GM12878 (cell line): ENCODE measurements around the gene MMRN2. TPM values are rescaled to one million over a fixed set of nuclear protein-coding genes. Genes with fewer than 3 reads are reported as not detected.

ENCODE experiments used
- ATAC-seq: fragments of 200-7000 bp; cut with Tn5 transposase; 3 replicates; pipeline ENCODE4 v1.9.1; 2020; ENCODE audit warnings: mild to moderate bottlenecking, moderate library complexity
- Bru-seq: library from RNA; stranded (reverse); fragments of 400-500 nt; gene quantifications from one replicate; lab custom pipeline; 2021; lab: Mats Ljungman, UMichigan
- BruChase-seq, 2 experiments: library from RNA; stranded (reverse); fragments of 400-500 nt; gene quantifications; one replicate each; lab custom pipeline; 2021; lab: Mats Ljungman, UMichigan
- BruUV-seq: library from RNA; stranded (reverse); fragments of 400-500 nt; replicated peaks from 2 replicates; lab custom pipeline; 2021; lab: Mats Ljungman, UMichigan
- CTCF ChIA-PET: fragments of 300-600 bp; sonication (Branson Sonifier 250); formaldehyde crosslinking; extraction: SDS; loops from one replicate; lab custom pipeline; 2021; ENCODE audit warnings: inconsistent platforms; lab: Yijun Ruan, JAX
- POLR2A ChIA-PET: fragments of 350-600 bp; formaldehyde crosslinking; extraction: SDS; loops from one replicate; lab custom pipeline; 2021; ENCODE audit warnings: inconsistent platforms; lab: Charles Lee
- RAD21 ChIA-PET: fragments of 300-600 bp; sonication (Branson Sonifier 250); formaldehyde crosslinking; loops from one replicate; lab custom pipeline; 2023; ENCODE audit warnings: antibody characterized with exemption; ENCODE audit not compliant: unreplicated experiment; lab: Charles Lee
- SMC1A ChIA-PET: fragments of 300-600 bp; sonication (Branson Sonifier 250); formaldehyde crosslinking; loops from one replicate; lab custom pipeline; 2023; ENCODE audit not compliant: unreplicated experiment, uncharacterized antibody; lab: Charles Lee
- DNase-seq: peaks from one replicate; pipeline ENCODE4 v3.0.0-alpha.2; 2011; ENCODE audit warnings: low read depth, low spot score
- FAIRE-seq: peaks from 3 replicates; lab custom pipeline; 2011; peaks lifted over from hg19 to GRCh38; lab: Jason Lieb, UNC
- H2AFZ ChIP-seq: 2 replicates; pipeline ENCODE4 v1.6.0; 2011; ENCODE audit warnings: low read depth, low read length, control low read depth; ENCODE audit not compliant: control insufficient read depth
- H3K27ac ChIP-seq: 2 replicates; pipeline ENCODE4 v1.5.1; 2011; ENCODE audit warnings: control low read depth; ENCODE audit not compliant: control insufficient read depth, insufficient read depth
- H3K27me3 ChIP-seq, 2 experiments: replicated peaks in 1 of 2; 2 replicates each; pipeline versions ENCODE4 v1.6.0 to v1.6.1; 2011; ENCODE audit warnings: low read length in 1 of 2; ENCODE audit not compliant: control insufficient read depth in 2 of 2, insufficient read depth in 2 of 2
- H3K36me3 ChIP-seq, 2 experiments: 2 replicates each; pipeline ENCODE4 v1.5.1; 2011; ENCODE audit warnings: low read length in 1 of 2; ENCODE audit not compliant: control insufficient read depth in 2 of 2, insufficient read depth in 2 of 2
- H3K4me1 ChIP-seq: 2 replicates; pipeline ENCODE4 v1.6.1; 2011; ENCODE audit warnings: mild to moderate bottlenecking, low read length, moderate library complexity, mixed read lengths; ENCODE audit not compliant: control insufficient read depth, insufficient read depth
- H3K4me2 ChIP-seq: 2 replicates; pipeline ENCODE4 v1.6.0; 2011; ENCODE audit warnings: control low read depth; ENCODE audit not compliant: control insufficient read depth, insufficient read depth
- H3K4me3 ChIP-seq: fragments of 200-600 bp; sonication (generic); 2 replicates; pipeline ENCODE4 v1.5.1; 2016
- H3K79me2 ChIP-seq: 2 replicates; pipeline ENCODE4 v1.6.0; 2011; ENCODE audit warnings: low read length; ENCODE audit not compliant: control insufficient read depth, insufficient read depth
- H3K9ac ChIP-seq: 2 replicates; pipeline ENCODE4 v1.8.0; 2011; ENCODE audit warnings: low read length, control low read depth, mixed read lengths; ENCODE audit not compliant: control insufficient read depth, insufficient read depth
- H3K9me3 ChIP-seq: replicated peaks from 3 replicates; pipeline ENCODE4 v1.5.1; 2011; ENCODE audit warnings: mild to moderate bottlenecking, low read length; ENCODE audit not compliant: control insufficient read depth, insufficient read depth
- H4K20me1 ChIP-seq: 2 replicates; pipeline ENCODE4 v1.6.0; 2011; ENCODE audit not compliant: control insufficient read depth, insufficient read depth
- ASH2L ChIP-seq: fragments of 300-600, 200-600 bp; sonication (generic); IDR thresholded peaks from 2 replicates; pipeline ENCODE4 v1.6.1; 2017; ENCODE audit warnings: low read depth, mild to moderate bottlenecking, borderline replicate concordance
- HDGF ChIP-seq: fragments of 450-650 bp; IDR thresholded peaks from 2 replicates; pipeline ENCODE4 v1.6.1; 2016; ENCODE audit warnings: antibody characterized with exemption
- PKNOX1 ChIP-seq: fragments of 450-650 bp; IDR thresholded peaks from 2 replicates; pipeline ENCODE4 v1.6.1; 2016; ENCODE audit warnings: mild to moderate bottlenecking
- SP1 ChIP-seq: IDR thresholded peaks from one replicate; pipeline ENCODE4 v1.6.1; 2011; ENCODE audit warnings: low read depth, low read length
- SRF ChIP-seq, 2 experiments: IDR thresholded peaks; 2 replicates each; pipeline ENCODE4 v1.6.1; 2011; ENCODE audit warnings: low read depth in 2 of 2, low read length in 2 of 2, mild to moderate bottlenecking in 1 of 2, moderate library complexity in 1 of 2
- ZNF207 ChIP-seq: fragments of 450-650 bp; IDR thresholded peaks from 2 replicates; pipeline ENCODE4 v1.6.1; 2014; ENCODE audit warnings: antibody characterized with exemption, mild to moderate bottlenecking, borderline replicate concordance
- ZNF217 ChIP-seq: fragments of 450-650 bp; IDR thresholded peaks from 2 replicates; pipeline ENCODE4 v1.6.1; 2017; ENCODE audit warnings: antibody characterized with exemption, mild to moderate bottlenecking
- ZNF24 ChIP-seq: fragments of 450-650 bp; IDR thresholded peaks from 2 replicates; pipeline ENCODE4 v1.6.1; 2017; ENCODE audit warnings: antibody characterized with exemption, mild to moderate bottlenecking
- WGBS: methylation state at CpG from one replicate; pipeline ENCODE4 v1.1.6; 2016; ENCODE audit warnings: low lambda C conversion rate; ENCODE audit not compliant: insufficient replicate concordance, insufficient coverage; ENCODE audit errors: missing lambda C conversion rate; 5-methylcytosine and 5-hydroxymethylcytosine counted together
- in situ Hi-C: fragments of 300-500 bp; cut with MboI; formaldehyde crosslinking; loops from 9 replicates; pipeline ENCODE4 v1.14.3; 2018; ENCODE audit warnings: mixed read lengths
- intact Hi-C: fragments of 100-400 bp; cut with micrococcal nuclease; formaldehyde crosslinking; loops from one replicate; pipeline ENCODE4 v1.14.2; 2022; ENCODE audit not compliant: unreplicated experiment
- long read RNA-seq, 2 experiments: library from polyadenylated mRNA; unstranded; transcript quantifications; one replicate each; pipeline ENCODE4 v2.0.0, GENCODE V29; 2019 to 2020
- polyA minus RNA-seq, 3 experiments: library from RNA; depleted of rRNA, polyadenylated mRNA; stranded (reverse); fragments of >200 nt; gene quantifications; 2 replicates each; pipeline ENCODE4 v1.2.3, GENCODE V29; 2011
- polyA plus RNA-seq, 11 experiments: library from polyadenylated mRNA; depleted of rRNA in 4 of 11; unstranded in 6 of 11; stranded (reverse) in 5 of 11; fragments of >200 nt; fragmentation: Nextera tagmentation in 4 of 11; fragmentation: Illumina TruSeq in 1 of 11; extraction: Ambion mirVana in 4 of 11; extraction: Trizol in 1 of 11; gene quantifications; 1 replicate in 1 of 11; 2 replicates in 10 of 11; pipeline versions ENCODE4 v1.2.1 to v1.2.3, GENCODE V29; 2011 to 2016; ENCODE audit warnings: inconsistent platforms in 2 of 11, missing spikeins in 2 of 11, low read depth in 1 of 11
- total RNA-seq, 4 experiments: library from RNA; depleted of rRNA in 3 of 4; stranded (reverse); fragments of >200 nt in 3 of 4; fragmentation: Illumina TruSeq in 1 of 4; extraction: Trizol in 1 of 4; gene quantifications; 2 replicates each; pipeline versions ENCODE4 v1.2.1 to v1.2.3, GENCODE V29; 2013 to 2021
- TF ChIP-seq, protein P1 (sequence below): fragments of 450-650 bp; IDR thresholded peaks from 2 replicates; pipeline ENCODE4 v1.6.1; 2017; ENCODE audit warnings: mild to moderate bottlenecking, moderate library complexity

MMRN2 gene, protein sequence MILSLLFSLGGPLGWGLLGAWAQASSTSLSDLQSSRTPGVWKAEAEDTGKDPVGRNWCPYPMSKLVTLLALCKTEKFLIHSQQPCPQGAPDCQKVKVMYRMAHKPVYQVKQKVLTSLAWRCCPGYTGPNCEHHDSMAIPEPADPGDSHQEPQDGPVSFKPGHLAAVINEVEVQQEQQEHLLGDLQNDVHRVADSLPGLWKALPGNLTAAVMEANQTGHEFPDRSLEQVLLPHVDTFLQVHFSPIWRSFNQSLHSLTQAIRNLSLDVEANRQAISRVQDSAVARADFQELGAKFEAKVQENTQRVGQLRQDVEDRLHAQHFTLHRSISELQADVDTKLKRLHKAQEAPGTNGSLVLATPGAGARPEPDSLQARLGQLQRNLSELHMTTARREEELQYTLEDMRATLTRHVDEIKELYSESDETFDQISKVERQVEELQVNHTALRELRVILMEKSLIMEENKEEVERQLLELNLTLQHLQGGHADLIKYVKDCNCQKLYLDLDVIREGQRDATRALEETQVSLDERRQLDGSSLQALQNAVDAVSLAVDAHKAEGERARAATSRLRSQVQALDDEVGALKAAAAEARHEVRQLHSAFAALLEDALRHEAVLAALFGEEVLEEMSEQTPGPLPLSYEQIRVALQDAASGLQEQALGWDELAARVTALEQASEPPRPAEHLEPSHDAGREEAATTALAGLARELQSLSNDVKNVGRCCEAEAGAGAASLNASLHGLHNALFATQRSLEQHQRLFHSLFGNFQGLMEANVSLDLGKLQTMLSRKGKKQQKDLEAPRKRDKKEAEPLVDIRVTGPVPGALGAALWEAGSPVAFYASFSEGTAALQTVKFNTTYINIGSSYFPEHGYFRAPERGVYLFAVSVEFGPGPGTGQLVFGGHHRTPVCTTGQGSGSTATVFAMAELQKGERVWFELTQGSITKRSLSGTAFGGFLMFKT
- total RNA-seq (2013; cell fraction: nucleolus; rRNA removed) = 4.0 and 5.9 TPM in 2 replicates
- total RNA-seq (2014; rRNA removed) (0.33 and 1.0 TPM in 2 replicates), total RNA-seq (2014; rRNA removed; fragmentation: Illumina TruSeq; extraction: Trizol) (0.22 and 0.55 TPM in 2 replicates), total RNA-seq (2021) (0.40 and 0.95 TPM in 2 replicates), polyA plus RNA-seq (2011; rRNA removed) (0.58 and 1.3 TPM in 2 replicates), polyA plus RNA-seq (2014; fragmentation: Illumina TruSeq; extraction: Trizol) (0.54 TPM in 1 of 2 replicates, not detected in the other), polyA plus RNA-seq (2014; fragmentation: Nextera tagmentation; extraction: Ambion mirVana) (under 1 TPM in 1 of 2 experiments, not detected in 1; 0.09 TPM), polyA plus RNA-seq (2014; rRNA removed) (0.11 and 0.19 TPM in 2 replicates), polyA plus RNA-seq (2016; fragmentation: Nextera tagmentation; extraction: Ambion mirVana) (not detected), polyA minus RNA-seq (2011; rRNA and poly(A)+ RNA removed) (0.37 and 1.2 TPM in 2 replicates), Bru-seq, nascent RNA (percentile 21 among the genes with signal in this experiment), BruChase-seq, experiment 1, labeled RNA remaining after a 6-hour chase (percentile 23 among the genes with signal in this experiment), BruChase-seq, experiment 2, labeled RNA remaining after a 2-hour chase (percentile 15 among the genes with signal in this experiment)
- 7.0 TPM for polyA plus RNA-seq (2011; ENCODE audit: low read depth)
- 0.43 and 0.48 TPM in 2 replicates for polyA plus RNA-seq (2011; cell fraction: cytosol; rRNA removed)
- 2.8 and 3.2 TPM in 2 replicates for polyA plus RNA-seq (2011; cell fraction: nucleus; rRNA removed)
- polyA plus RNA-seq (2012) = 0.12 and 0.80 TPM in 2 replicates
- polyA minus RNA-seq (2011; cell fraction: cytosol; rRNA and poly(A)+ RNA removed) = not detected in 2 replicates
- polyA minus RNA-seq (2011; cell fraction: nucleus; rRNA and poly(A)+ RNA removed) = 0.60 and 1.1 TPM in 2 replicates
- long read RNA-seq, experiment 1 = 0 reads
- long read RNA-seq, experiment 2 = 0 reads

GRCh38 chr10:86957471-86958115, at the start of gene MMRN2:
Gene MMRN2 (minus strand): TSS chr10:86957615. CDS start chr10:86957541, 74 bp downstream.
- Histone ChIP-seq H2AFZ (no peak within 1 kb of the TSS), H3K4me2 (no peak within 1 kb of the TSS), H3K9ac (no peak within 1 kb of the TSS), H4K20me1 (no peaks in the 10 kb centered on the region), H3K27me3 (no peaks in the 10 kb centered on the region), H3K27ac (no peak within 1 kb of the TSS), H3K9me3 (no peaks in the 10 kb centered on the region; the same call in 2 of the 3 replicates), H3K79me2 (no peaks in the 10 kb centered on the region), H3K36me3 (no peaks in the 10 kb centered on the region), H3K4me1 (peaks cover 13% of the 10 kb centered on the region), H3K4me3 (no peak within 1 kb of the TSS)
- 28% methylated on average over 9 of the region's 9 CpGs for WGBS
- ChIA-PET POLR2A (interaction anchor here (0.6 to 1.5 kb wide), 2 partner anchors 12 to 15 kb away, joined by 3 to 5 read pairs; no protein-coding TSS in a partner anchor), RAD21 (interaction anchor here (0.6 kb wide), 1 partner anchor 66 kb away, joined by 4 read pairs; no protein-coding TSS in a partner anchor), SMC1A (interaction anchor here (1.1 kb wide), 1 partner anchor 8 kb away, joined by 3 read pairs; no protein-coding TSS in a partner anchor), CTCF (interaction anchor here (0.8 to 1.7 kb wide), 2 partner anchors 9 kb away, joined by 4 to 9 read pairs; no protein-coding TSS in a partner anchor)
- ATAC-seq (no peak), FAIRE-seq (no peak), DNase-seq (no peak)
- BruUV-seq = no TSS peak
- in situ Hi-C loops = no loop called here
- intact Hi-C loops = no loop called here
- TF ChIP-seq, protein P1, sequence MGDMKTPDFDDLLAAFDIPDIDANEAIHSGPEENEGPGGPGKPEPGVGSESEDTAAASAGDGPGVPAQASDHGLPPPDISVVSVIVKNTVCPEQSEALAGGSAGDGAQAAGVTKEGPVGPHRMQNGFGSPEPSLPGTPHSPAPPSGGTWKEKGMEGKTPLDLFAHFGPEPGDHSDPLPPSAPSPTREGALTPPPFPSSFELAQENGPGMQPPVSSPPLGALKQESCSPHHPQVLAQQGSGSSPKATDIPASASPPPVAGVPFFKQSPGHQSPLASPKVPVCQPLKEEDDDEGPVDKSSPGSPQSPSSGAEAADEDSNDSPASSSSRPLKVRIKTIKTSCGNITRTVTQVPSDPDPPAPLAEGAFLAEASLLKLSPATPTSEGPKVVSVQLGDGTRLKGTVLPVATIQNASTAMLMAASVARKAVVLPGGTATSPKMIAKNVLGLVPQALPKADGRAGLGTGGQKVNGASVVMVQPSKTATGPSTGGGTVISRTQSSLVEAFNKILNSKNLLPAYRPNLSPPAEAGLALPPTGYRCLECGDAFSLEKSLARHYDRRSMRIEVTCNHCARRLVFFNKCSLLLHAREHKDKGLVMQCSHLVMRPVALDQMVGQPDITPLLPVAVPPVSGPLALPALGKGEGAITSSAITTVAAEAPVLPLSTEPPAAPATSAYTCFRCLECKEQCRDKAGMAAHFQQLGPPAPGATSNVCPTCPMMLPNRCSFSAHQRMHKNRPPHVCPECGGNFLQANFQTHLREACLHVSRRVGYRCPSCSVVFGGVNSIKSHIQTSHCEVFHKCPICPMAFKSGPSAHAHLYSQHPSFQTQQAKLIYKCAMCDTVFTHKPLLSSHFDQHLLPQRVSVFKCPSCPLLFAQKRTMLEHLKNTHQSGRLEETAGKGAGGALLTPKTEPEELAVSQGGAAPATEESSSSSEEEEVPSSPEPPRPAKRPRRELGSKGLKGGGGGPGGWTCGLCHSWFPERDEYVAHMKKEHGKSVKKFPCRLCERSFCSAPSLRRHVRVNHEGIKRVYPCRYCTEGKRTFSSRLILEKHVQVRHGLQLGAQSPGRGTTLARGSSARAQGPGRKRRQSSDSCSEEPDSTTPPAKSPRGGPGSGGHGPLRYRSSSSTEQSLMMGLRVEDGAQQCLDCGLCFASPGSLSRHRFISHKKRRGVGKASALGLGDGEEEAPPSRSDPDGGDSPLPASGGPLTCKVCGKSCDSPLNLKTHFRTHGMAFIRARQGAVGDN = no peak
- no peak for TF ChIP-seq SRF (IDR thresholded peaks at IDR 0.05; ENCODE audit: low read depth in 2 of 2, low read length in 2 of 2)
- no peak for TF ChIP-seq ASH2L
- TF ChIP-seq SP1 = no peak
- TF ChIP-seq ZNF207 = no peak
- TF ChIP-seq PKNOX1 = no peak
- no peak for TF ChIP-seq ZNF217
- TF ChIP-seq HDGF = no peak
- TF ChIP-seq ZNF24 = no peak
